Cardiac muscle cell (in vitro differentiated cells and primary cell): ENCODE data around the gene TSGA10IP. TPM values are rescaled to one million over a fixed set of nuclear protein-coding genes. Genes with fewer than 3 reads are reported as not detected.
A peak's percentile ranks its signal among the peaks of the same experiment; 100 is the strongest.

Experiments used
- DNase-seq, 2 donors: peaks; one replicate each; pipeline versions ENCODE4 v3.0.0 to v3.0.0-alpha.2; 2010 to 2017; ENCODE audit warnings: low read depth in 1 of 2, low spot score in 1 of 2
- H3K27ac ChIP-seq: fragments of 200-600 bp; sonication (generic); 2 replicates; pipeline ENCODE4 v1.5.1; 2016
- H3K27me3 ChIP-seq: fragments of 200-600 bp; sonication (generic); 2 replicates; pipeline ENCODE4 v1.6.0; 2016; ENCODE audit warnings: control low read depth
- H3K36me3 ChIP-seq: fragments of 200-600 bp; sonication (generic); 2 replicates; pipeline ENCODE4 v1.5.1; 2016; ENCODE audit warnings: control low read depth
- H3K4me1 ChIP-seq: fragments of 200-600 bp; sonication (generic); 2 replicates; pipeline ENCODE4 v1.8.1; 2017; ENCODE audit warnings: low read depth, mild to moderate bottlenecking, mixed run types
- H3K4me3 ChIP-seq: fragments of 200-600 bp; sonication (generic); 2 replicates; pipeline ENCODE4 v1.5.1; 2016; ENCODE audit warnings: mild to moderate bottlenecking
- H3K9me3 ChIP-seq: fragments of 200-600 bp; sonication (generic); 2 replicates; pipeline ENCODE4 v1.5.1; 2017; ENCODE audit warnings: low read depth, mild to moderate bottlenecking, control low read depth
- CTCF ChIP-seq: IDR thresholded peaks from 2 replicates; pipeline ENCODE4 v1.5.1; 2012; ENCODE audit warnings: low read depth, mild to moderate bottlenecking, low read length
- polyA plus RNA-seq: library from polyadenylated mRNA; unstranded; fragments of >200 nt; fragmentation: Nextera tagmentation; extraction: Ambion mirVana; gene quantifications from 2 replicates; pipeline ENCODE4 v1.2.1, GENCODE V29; 2016
- total RNA-seq: library from RNA; depleted of rRNA; stranded (reverse); fragments of >200 nt; gene quantifications from 2 replicates; pipeline ENCODE4 v1.2.3, GENCODE V29; 2016

Gene TSGA10IP
- total and polyA plus RNA-seq, 2 experiments from 2014 or later, result 1.0 to 1.1 TPM

- peaks cover 4% of the 10 kb centered on the region for H3K4me1 ChIP-seq
- TF ChIP-seq CTCF, result no peak
- peak within 1 kb of the TSS; percentile 73 for H3K4me3 ChIP-seq
- peaks cover 6% of the 10 kb centered on the region for H3K36me3 ChIP-seq
- no peaks in the 10 kb centered on the region for H3K9me3 ChIP-seq
- H3K27ac ChIP-seq, result peak within 1 kb of the TSS; percentile 96
- no peaks in the 10 kb centered on the region for H3K27me3 ChIP-seq
- peak; percentile 100 for DNase-seq
These were observed 26.1 kb upstream of the TSGA10IP start, which contains the start of gene DRAP1 for GRCh38 chr11:65919141-65919572. DRAP1 (plus strand) TSS chr11:65919426; CDS start chr11:65919502, 76 bp downstream.

DNA sequence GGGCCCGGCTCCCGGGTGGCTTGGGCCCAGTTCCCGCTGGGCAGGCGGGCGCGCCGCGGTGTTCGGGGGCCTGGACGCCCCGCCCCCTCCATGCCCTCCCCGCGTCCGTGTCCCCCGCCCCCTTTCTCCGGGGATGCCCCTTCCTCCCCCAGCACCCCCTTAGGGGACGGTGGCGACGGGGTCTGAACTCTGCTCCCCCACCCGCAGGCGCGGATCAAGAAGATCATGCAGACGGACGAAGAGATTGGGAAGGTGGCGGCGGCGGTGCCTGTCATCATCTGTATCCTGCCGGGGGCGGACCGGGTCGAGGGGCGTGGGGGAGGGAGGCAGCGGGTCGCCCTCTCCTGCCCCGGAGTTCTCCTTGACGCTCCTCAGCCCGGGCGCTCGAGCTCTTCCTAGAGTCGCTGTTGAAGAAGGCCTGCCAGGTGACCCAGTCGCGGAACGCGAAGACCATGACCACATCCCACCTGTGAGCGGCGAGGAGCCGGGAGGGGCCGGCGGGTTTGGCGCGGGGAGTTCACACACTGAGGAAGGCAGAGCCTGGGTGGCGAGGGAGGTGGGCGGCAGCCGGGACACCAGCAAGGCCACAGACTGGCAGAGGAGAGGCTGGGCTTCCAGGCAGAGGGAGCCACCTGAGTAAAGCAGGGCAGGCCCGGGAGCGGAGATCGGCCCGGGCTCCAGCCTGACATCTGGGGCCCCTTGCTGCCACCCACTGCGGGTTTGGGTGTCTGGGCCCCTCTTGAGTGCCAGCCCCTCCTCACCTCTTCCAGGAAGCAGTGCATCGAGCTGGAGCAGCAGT lies 25.5 kb upstream of the TSGA10IP start:
- Histone ChIP-seq H3K4me1 (peaks cover 4% of the 10 kb centered on the region), H3K27ac (peak overlapping the region; percentile 49), H3K36me3 (peaks cover 6% of the 10 kb centered on the region), H3K27me3 (no peaks in the 10 kb centered on the region), H3K9me3 (no peaks in the 10 kb centered on the region), H3K4me3 (peak overlapping the region; percentile 67)
- TF ChIP-seq CTCF, result no peak
- DNase-seq, result peak in 1 of 2 donors; percentile 60

DNA sequence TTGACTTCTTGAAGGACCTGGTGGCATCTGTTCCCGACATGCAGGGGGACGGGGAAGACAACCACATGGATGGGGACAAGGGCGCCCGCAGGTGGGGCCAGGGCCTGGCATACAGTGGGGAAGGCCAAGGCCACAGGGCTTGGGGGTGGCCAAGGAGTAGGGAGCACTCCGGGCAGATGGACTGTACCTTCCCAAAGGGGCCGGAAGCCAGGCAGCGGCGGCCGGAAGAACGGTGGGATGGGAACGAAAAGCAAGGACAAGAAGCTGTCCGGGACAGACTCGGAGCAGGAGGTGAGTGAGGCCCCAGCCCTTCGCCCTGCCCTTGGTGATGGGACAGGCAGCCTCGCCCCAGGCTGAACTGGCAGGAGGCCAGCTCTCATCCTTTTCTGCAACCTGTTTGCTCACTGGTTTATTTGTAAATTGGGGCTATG lies 24.9 kb upstream of the TSGA10IP start:
- TF ChIP-seq CTCF, result no peak
- Histone ChIP-seq H3K36me3 (peaks cover 6% of the 10 kb centered on the region), H3K4me1 (peaks cover 4% of the 10 kb centered on the region), H3K9me3 (no peaks in the 10 kb centered on the region), H3K27ac (no peak overlapping the region), H3K4me3 (peak overlapping the region; percentile 67), H3K27me3 (no peaks in the 10 kb centered on the region)
- no peak for DNase-seq

GRCh38 chr11:65921033-65921555 lies 24.2 kb upstream of the TSGA10IP start:
- Histone ChIP-seq H3K36me3 (peaks cover 6% of the 10 kb centered on the region), H3K9me3 (no peaks in the 10 kb centered on the region), H3K4me1 (peaks cover 4% of the 10 kb centered on the region), H3K27ac (no peak overlapping the region), H3K27me3 (no peaks in the 10 kb centered on the region), H3K4me3 (no peak overlapping the region)
- DNase-seq, result no peak
- TF ChIP-seq CTCF, result no peak

DNA sequence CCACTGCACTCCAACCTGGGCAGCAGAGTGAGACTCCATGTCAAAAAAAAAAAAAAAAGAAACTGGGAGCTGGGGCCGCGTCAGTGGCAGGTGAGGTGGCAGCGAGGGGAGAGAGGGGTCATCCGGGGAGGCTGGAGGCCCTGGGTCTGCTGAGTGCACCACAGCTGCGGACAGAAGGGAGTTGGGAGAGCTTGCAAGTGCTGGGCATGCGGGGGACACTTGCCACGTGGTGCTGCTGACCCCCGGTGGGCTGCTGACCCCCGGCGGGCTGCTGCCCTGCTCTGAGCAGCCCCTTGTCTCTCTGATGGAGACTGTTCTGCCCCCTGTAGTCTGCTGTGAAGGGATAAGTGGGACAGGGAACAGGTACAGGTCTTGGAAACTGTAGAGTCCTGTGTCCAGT lies 23.4 kb upstream of the TSGA10IP start:
- H3K36me3 ChIP-seq, result peaks cover 6% of the 10 kb centered on the region
- H3K4me1 ChIP-seq, result peaks cover 4% of the 10 kb centered on the region

More for the DNA sequence above, 23.4 kb upstream of the TSGA10IP start:
- Histone ChIP-seq H3K27me3 (no peaks in the 10 kb centered on the region), H3K4me3 (no peak overlapping the region), H3K9me3 (no peaks in the 10 kb centered on the region), H3K27ac (no peak overlapping the region)
- no peak for DNase-seq
- no peak for TF ChIP-seq CTCF
